GM21447 (cell line): ENCODE data around the gene RNF169.
"Not testable (repeated sequence)": the region's sequence is repeated elsewhere in the genome, so short reads cannot be mapped to it uniquely, and the experiment has no call there.

Experiments used
- ATAC-seq: cut with Tn5 transposase; IDR thresholded peaks from one replicate; pipeline ENCODE4 v1.9.1; 2021; ENCODE audit not compliant: unreplicated experiment

RNF169 gene

GRCh38 chr11:74818283-74818946, 69.8 kb downstream of the RNF169 start:
- no peak for ATAC-seq

GRCh38 chr11:74819400-74819799, 70.8 kb downstream of the RNF169 start:
- no peak for ATAC-seq

GRCh38 chr11:74820763-74821162, 72.1 kb downstream of the RNF169 start:
- no peak for ATAC-seq

GRCh38 chr11:74822170-74822569, 73.5 kb downstream of the RNF169 start:
- ATAC-seq, result no peak

- no peak for ATAC-seq
These were observed 75.8 kb downstream of the RNF169 start for GRCh38 chr11:74824285-74824982.

- ATAC-seq, result not testable (repeated sequence)
These were observed 76.9 kb downstream of the RNF169 start for GRCh38 chr11:74825596-74825995.

GRCh38 chr11:74826901-74827300, 78.3 kb downstream of the RNF169 start:
- no peak for ATAC-seq

GRCh38 chr11:74837191-74837590, 88.5 kb downstream of the RNF169 start:
- no peak for ATAC-seq

GRCh38 chr11:74838188-74838587, 89.5 kb downstream of the RNF169 start:
- ATAC-seq, result no peak

- ATAC-seq, result no peak
These were observed 90.8 kb downstream of the RNF169 start for GRCh38 chr11:74839446-74839845.

- ATAC-seq, result no peak
These were observed 91.3 kb downstream of the RNF169 start for GRCh38 chr11:74839971-74840370.

GRCh38 chr11:74840486-74840885, 91.8 kb downstream of the RNF169 start:
- no peak for ATAC-seq

- ATAC-seq, result no peak
These were observed 94.3 kb downstream of the RNF169 start for GRCh38 chr11:74842967-74843366.

- ATAC-seq, result no peak
These were observed 95.4 kb downstream of the RNF169 start for GRCh38 chr11:74844072-74844471.

GRCh38 chr11:74844865-74845264, 96.2 kb downstream of the RNF169 start:
- ATAC-seq, result no peak

GRCh38 chr11:74845978-74846517, 97.4 kb downstream of the RNF169 start:
- ATAC-seq, result no peak

- no peak for ATAC-seq
These were observed 98.1 kb downstream of the RNF169 start for GRCh38 chr11:74846770-74847169.

- no peak for ATAC-seq
These were observed 98.7 kb downstream of the RNF169 start for GRCh38 chr11:74847395-74847794.

- no peak for ATAC-seq
These were observed 99.2 kb downstream of the RNF169 start for GRCh38 chr11:74847895-74848294.

- no peak for ATAC-seq
These were observed 101.1 kb downstream of the RNF169 start for GRCh38 chr11:74849525-74850391.

GRCh38 chr11:74853223-74853622, 104.6 kb downstream of the RNF169 start:
- ATAC-seq, result no peak
